Stimulated activated CD4-positive, alpha-beta T cell treated with anti-CD3 and anti-CD28 coated beads, Interleukin-15, amount 100 ng/mL, for 48 hours (primary cell): Measurements from ENCODE around the gene AQP12A.
"Not testable (repeated sequence)": the region's sequence is repeated elsewhere in the genome, so short reads cannot be mapped to it uniquely, and the experiment has no call there.

Experiments used
- DNase-seq, 2 donors: peaks; one replicate each; pipeline ENCODE4 v3.0.0-alpha.2; 2020; ENCODE audit warnings: low read depth in 2 of 2

Gene AQP12A

DNA sequence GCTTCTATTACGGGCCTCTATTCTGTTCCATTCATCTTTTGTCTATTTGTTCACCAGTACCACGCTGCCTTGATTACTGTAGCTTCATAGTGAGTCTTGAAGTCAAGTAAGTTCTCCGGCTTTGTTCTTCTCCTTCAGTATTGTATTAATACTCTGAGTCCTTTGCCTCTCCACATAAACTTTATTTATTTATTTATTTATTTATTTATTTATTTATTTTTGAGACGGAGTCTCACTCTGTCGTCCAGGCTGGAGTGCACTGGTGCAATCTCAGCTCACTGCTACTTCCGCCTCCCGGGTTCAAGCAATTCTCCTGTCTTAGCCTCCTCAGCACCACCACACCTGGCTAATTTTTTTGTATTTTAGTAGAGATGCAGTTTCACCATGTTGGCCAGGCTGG lies 31.8 kb upstream of the AQP12A start:
- DNase-seq, result not testable (repeated sequence)

DNA sequence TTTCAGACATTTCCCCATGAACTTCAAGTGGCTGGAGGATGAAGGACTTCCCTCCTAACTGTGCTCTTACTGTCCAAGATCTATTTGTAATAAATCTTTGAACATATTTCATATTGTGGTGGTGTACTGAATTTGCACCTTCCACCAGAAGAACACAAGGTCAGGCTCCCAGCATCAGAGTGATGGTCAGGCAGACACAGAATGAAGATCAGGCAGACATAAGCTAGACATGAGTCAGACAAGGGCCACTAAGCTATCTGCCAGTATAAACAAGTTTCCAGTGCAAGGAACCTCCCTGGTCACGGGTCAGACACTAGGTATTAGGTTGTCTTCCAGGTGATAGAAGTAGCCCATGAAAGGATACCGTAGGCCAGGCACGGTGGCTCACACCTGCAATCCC lies 29.0 kb upstream of the AQP12A start:
- no peak for DNase-seq

DNA sequence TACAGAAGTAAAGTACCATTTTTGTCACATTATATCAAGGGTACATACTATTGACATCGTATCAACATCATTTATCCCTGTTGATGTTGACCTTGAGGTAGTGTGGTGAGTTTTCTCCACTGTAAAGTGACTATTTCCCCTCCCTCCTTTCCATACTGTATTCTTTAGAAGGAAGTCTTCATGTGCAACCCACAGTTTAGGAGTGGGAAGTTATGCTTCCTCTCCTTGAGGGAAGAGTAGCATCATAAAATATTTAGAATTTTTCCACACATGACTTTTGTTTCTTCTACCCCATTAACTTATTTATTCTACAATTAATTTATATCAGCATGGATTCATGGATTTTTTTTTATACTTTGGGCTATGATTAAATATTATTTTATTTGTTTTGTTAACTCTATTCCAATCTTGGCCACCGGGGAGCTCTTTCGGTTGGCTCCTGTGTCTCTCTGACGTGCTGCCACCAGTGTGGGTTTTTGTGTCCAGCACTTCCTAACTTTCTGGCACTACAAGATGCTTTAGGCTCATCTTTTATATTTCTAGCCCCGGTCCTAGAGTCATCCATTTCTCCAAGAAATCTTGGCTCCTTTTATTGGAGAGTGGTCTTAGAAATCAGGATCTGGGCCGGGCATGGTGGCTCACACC lies 28.0 kb upstream of the AQP12A start:
- no peak for DNase-seq

DNA sequence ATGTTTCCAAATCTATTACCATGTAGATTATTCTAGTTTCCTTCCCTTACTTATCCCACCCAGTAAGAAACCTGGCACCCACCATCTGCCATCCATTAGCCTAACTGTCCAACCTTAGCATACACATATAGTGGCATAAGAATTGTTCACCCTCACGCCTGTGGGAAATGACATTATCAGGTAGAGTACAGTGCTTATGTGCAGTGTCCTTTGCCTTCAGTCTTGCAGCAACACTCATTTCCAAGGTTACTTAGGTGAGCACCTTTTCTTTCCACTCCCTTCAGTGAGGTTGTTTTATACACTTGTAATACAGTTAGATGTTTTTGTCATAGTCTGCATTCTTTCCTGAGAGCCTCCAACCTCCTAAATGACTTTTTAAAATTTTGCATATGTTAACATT lies 27.0 kb upstream of the AQP12A start:
- DNase-seq, result no peak

DNA sequence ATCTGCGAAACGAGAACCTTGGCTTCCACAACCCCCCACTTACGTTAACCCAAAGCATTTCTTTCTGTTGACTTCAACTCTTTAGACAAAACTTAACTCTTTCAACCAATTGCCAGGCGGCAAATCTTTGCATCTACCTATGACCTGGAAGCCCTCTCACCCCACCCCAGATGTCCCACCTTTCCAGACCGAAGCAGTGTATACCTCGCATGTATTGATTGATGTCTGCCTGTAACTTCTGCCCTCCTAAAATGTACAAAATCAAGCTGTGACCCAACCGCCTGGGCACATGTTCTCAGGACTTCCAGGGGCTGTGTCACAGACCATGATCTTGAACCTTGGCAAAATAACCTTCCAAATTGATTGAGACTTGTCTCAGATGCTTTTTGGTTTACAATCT lies 21.3 kb upstream of the AQP12A start:
- DNase-seq, result no peak

GRCh38 chr2:240670950-240671349 lies 20.7 kb upstream of the AQP12A start:
- DNase-seq, result no peak

GRCh38 chr2:240672076-240672700 lies 19.5 kb upstream of the AQP12A start:
- no peak for DNase-seq

DNA sequence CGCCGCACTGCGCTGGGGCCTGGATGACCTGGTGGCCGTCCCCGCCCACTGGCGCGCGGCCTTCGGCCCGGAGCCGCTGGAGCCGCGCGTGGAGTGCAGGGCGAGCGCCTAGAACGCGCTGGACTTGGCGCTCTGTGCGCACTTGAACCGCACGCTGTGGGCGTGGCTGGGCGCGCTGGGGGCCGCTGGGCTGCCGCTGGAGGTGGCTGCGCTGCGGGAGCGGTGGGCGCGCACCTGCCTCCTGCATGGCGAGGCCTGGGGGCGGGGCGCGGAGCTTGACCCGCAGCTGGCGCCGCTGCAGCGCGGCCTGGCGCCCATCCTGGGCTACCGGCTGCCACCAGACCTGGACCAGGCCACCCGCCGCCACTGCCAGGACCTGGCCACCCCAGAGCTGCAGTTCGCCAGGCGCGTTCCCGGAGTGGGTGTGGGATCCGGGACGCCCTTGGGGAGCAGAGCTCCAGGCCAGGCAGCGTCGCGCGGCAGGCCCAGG lies 18.9 kb upstream of the AQP12A start:
- DNase-seq, result no peak

DNA sequence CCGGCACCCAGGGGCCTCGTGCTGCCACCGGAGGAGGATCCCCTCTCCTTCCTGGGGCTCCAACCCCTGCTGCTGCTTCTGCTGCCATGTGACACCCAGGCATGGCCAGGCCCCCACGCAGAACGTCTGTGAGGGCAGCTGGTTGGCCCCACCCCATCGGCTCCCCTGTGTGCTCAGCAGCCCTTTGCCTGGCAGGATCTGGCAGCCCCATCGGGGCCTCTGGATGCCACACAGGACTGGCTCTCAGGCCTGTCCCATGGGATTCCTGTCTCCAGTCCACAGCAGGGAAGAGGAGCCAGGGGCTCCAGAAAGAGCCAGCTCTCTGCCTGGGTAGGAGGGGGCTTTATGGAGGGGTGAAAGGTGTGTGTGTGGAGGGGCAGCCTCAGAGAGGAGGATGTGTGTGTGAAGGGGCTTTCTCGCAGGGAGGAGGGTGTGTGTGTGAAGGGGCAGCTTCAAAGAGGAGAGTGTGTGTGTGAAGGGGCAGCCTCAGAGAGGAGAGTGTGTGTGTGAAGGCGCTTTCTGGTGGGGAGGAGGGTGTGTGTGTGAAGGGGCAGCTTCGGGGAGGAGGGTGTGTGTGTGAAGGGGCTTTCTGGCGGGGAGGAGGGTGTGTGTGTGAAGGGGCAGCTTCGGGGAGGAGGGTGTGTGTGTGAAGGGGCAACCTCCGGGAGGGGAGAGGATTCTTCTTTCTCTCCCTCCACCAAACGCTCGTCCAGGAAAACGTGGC lies 17.0 kb upstream of the AQP12A start:
- DNase-seq, result not testable (repeated sequence)

- not testable (repeated sequence) for DNase-seq
Observed at GRCh38 chr2:240675345-240675744, 16.3 kb upstream of the AQP12A start.

DNA sequence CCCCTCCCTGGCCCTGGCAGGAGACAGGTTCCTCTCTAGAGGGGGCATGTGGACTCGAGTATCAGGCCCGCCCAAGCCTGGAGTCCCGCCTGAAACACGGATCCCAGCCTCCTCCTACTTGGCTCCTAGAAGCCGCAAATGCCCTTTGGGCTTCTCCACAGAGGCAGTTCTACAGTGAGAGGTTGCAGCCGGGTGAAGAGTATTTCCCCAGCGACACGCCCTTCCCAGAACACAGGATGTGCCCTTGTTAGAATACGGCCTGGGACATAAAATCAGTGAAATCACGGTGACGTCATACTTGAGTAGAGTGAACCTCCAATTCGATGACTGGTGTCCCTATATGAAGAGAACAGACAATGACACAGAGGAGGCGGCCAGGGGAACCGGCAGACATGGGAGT lies 13.6 kb upstream of the AQP12A start:
- not testable (repeated sequence) for DNase-seq

GRCh38 chr2:240678909-240679308 lies 12.8 kb upstream of the AQP12A start:
- DNase-seq, result not testable (repeated sequence)

- not testable (repeated sequence) for DNase-seq
Observed at GRCh38 chr2:240680185-240680584, 11.5 kb upstream of the AQP12A start.

DNA sequence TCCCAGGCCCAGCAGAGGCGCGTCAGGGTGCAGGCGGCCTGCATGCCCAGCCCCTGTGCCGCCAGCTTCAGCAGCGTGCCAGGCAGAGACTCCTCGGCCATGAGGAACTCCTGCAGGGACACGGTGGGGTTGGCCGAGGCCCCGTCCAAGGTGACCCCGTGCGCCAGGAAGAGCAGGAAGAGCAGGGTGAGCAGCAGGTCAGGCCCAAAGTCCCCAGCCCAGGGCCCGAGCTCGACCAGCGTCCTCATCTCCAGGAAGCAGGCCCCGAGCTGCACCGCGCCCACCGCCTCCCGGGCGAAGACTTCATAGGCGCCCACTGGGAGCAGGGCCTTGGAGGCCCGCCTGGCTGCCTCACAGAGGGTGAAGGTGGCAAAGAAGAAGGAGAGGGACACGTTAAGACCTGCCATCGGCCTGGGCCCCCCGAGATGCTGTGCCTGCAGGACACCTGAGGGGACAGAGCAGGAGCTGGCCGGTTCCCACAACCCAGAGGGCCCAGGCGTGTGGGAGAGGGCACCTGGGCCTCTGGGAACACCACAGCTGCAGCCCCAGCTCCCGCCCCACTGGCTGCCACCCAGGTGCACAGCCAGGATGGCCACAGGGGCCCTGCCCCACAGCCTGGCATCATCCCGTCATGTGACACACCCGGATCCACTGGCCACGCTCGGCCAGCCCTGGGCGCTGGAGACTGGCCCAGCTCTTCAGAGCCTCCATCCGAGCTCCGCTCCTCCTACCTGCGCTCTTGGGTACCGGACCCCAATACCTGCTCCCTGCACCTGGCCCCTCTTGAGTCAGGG lies 9.0 kb upstream of the AQP12A start, which contains the start of gene AQP12B:
TSS of gene AQP12B (minus strand) at position 455 of the 794 bp plus-strand sequence. CDS start at position 407, 48 bp downstream.
- DNase-seq, result not testable (repeated sequence)

GRCh38 chr2:240683329-240683979 lies 8.2 kb upstream of the AQP12A start:
- not testable (repeated sequence) for DNase-seq

- not testable (repeated sequence) for DNase-seq
Observed at GRCh38 chr2:240683980-240684728, 7.5 kb upstream of the AQP12A start.

DNA sequence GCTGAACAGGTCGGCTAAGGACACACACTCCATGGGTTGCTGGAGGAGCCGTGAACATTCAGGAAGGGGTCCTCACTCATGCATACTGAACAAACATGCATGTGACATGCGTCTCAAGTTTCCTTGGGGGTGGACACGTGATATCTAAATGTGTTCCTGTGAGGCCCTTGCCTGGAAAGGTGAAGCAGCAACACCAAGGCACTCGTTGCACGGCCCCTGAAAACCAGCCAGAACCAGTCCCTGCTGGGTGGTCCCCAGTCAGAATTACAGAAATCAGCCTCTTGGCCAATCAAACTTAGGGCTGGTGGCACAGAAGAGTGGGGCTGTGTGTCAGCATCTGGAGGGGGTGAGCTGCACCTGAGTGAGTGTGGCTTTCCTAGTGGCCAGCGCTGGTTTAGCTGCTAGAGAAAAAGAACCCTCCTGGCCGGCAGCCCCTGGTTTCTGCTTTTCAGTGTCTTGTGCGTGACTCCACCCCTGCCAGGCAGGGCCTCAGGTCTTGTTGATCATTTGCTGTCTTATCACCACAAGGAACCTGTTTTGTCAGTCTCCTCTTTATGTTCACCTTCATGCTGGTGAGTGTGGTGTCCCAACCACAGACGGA lies 5.8 kb upstream of the AQP12A start:
- no peak for DNase-seq

GRCh38 chr2:240686460-240686859 lies 5.2 kb upstream of the AQP12A start:
- no peak for DNase-seq

DNA sequence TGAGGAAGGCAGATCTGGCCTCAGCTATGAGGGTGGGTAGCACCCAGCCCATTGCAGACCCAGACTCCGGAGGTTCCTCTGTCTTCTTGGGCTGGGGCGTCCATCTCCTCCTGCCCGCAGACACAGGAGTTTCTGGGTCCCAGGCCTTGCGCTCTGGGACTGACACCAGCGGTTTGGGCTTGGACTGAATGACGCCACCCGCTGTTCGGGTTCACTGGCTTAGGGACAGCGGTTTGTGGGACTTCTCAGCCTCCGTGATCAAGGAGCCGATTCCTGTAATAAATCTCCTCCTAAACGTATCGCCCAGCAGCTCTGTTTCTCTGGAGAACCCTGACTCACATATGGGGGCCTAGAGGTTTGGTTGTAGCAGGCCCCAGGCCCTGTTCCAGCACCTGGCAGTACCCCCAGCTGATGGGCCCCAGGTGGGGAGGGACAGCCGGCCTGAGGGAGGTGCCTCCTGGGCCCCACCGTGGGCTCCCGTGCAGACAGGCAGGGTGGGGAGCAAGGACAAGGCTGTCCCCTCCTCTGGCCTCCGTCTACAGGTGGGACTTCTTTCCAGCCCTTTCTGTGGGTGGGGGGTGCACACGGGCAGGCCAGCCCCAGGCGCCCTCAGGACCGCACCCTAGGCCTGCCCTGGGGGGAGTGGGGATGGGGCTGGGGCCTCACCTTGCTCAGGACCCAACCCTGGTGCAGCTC lies 4.5 kb upstream of the AQP12A start:
- no peak for DNase-seq
